Mesenchymal stem cell (in vitro differentiated cells and primary cell): ENCODE measurements around the gene PPP1CC.

ENCODE experiments used
- DNase-seq: peaks from one replicate; pipeline ENCODE4 v3.0.0-alpha.2; 2013
- H2AFZ ChIP-seq: one replicate; pipeline ENCODE4 v1.6.1; 2013; ENCODE audit warnings: low read depth, mild to moderate bottlenecking, control low read depth, inconsistent platforms, low read length, moderate library complexity
- H2AK5ac ChIP-seq: 2 replicates; pipeline ENCODE4 v1.6.1; 2013; ENCODE audit warnings: low read length, moderate library complexity, mild to moderate bottlenecking, inconsistent platforms; ENCODE audit not compliant: severe bottlenecking
- H2BK120ac ChIP-seq: one replicate; pipeline ENCODE4 v1.6.1; 2013; ENCODE audit warnings: low read depth, mild to moderate bottlenecking, inconsistent platforms, low read length, moderate library complexity
- H2BK12ac ChIP-seq, 2 experiments: one replicate each; pipeline ENCODE4 v1.6.1; 2013; ENCODE audit warnings: inconsistent platforms in 2 of 2, low read length in 2 of 2, mild to moderate bottlenecking in 2 of 2, moderate library complexity in 2 of 2, control low read depth in 1 of 2
- H2BK15ac ChIP-seq: one replicate; pipeline ENCODE4 v1.6.1; 2013; ENCODE audit warnings: mild to moderate bottlenecking, low read depth, inconsistent platforms; ENCODE audit not compliant: poor library complexity, severe bottlenecking
- H2BK5ac ChIP-seq: 2 replicates; pipeline ENCODE4 v1.6.1; 2013; ENCODE audit warnings: low read depth, mild to moderate bottlenecking, low read length, control low read depth, inconsistent platforms; ENCODE audit not compliant: poor library complexity, severe bottlenecking
- H3K14ac ChIP-seq, 2 experiments: one replicate each; pipeline ENCODE4 v1.6.1; 2013; ENCODE audit warnings: inconsistent platforms in 2 of 2, low read length in 2 of 2, control low read depth in 1 of 2, mild to moderate bottlenecking in 1 of 2, moderate library complexity in 1 of 2
- H3K18ac ChIP-seq, 2 experiments: one replicate each; pipeline ENCODE4 v1.6.1; 2013; ENCODE audit warnings: inconsistent platforms in 2 of 2, low read length in 2 of 2, control low read depth in 1 of 2, low read depth in 1 of 2, mild to moderate bottlenecking in 1 of 2
- H3K23ac ChIP-seq, 2 experiments: one replicate each; pipeline ENCODE4 v1.6.1; 2013; ENCODE audit warnings: inconsistent platforms in 2 of 2, low read length in 2 of 2, mild to moderate bottlenecking in 2 of 2, moderate library complexity in 2 of 2, control low read depth in 1 of 2
- H3K27ac ChIP-seq: 2 replicates; pipeline ENCODE4 v1.5.1; 2013; ENCODE audit warnings: mild to moderate bottlenecking, moderate library complexity, low read length, control low read depth, inconsistent platforms; ENCODE audit not compliant: poor library complexity, severe bottlenecking
- H3K27me3 ChIP-seq, 2 experiments: 2 replicates each; pipeline versions ENCODE4 v1.6.1 to v1.7.0; 2013; ENCODE audit warnings: low read length in 2 of 2, mild to moderate bottlenecking in 2 of 2, moderate library complexity in 2 of 2, control low read depth in 1 of 2, inconsistent platforms in 1 of 2; ENCODE audit not compliant: control insufficient read depth in 1 of 2, insufficient read depth in 1 of 2
- H3K36me3 ChIP-seq, 2 experiments: 2 replicates each; pipeline versions ENCODE4 v1.6.1 to v1.7.0; 2013; ENCODE audit warnings: low read length in 2 of 2, control low read depth in 1 of 2, inconsistent platforms in 1 of 2, low read depth in 1 of 2, mild to moderate bottlenecking in 1 of 2; ENCODE audit not compliant: insufficient read depth in 2 of 2, control insufficient read depth in 1 of 2
- H3K4ac ChIP-seq, 2 experiments: one replicate each; pipeline ENCODE4 v1.6.1; 2013; ENCODE audit warnings: inconsistent platforms in 2 of 2, low read length in 2 of 2, mild to moderate bottlenecking in 2 of 2, moderate library complexity in 2 of 2, control low read depth in 1 of 2, low read depth in 1 of 2
- H3K4me1 ChIP-seq: 2 replicates; pipeline ENCODE4 v1.6.1; 2013; ENCODE audit warnings: low read depth, low read length, control low read depth; ENCODE audit not compliant: control insufficient read depth, insufficient read depth
- H3K4me2 ChIP-seq: 2 replicates; pipeline ENCODE4 v1.6.1; 2013; ENCODE audit warnings: low read length, mild to moderate bottlenecking, inconsistent platforms; ENCODE audit not compliant: poor library complexity, severe bottlenecking
- H3K4me3 ChIP-seq, 2 experiments: 2 replicates each; pipeline versions ENCODE4 v1.5.1 to v1.7.0; 2013; ENCODE audit warnings: low read length in 2 of 2, mild to moderate bottlenecking in 2 of 2, control low read depth in 1 of 2, low read depth in 1 of 2; ENCODE audit not compliant: insufficient read depth in 1 of 2
- H3K79me1 ChIP-seq: replicated peaks from 2 replicates; pipeline ENCODE4 v1.6.1; 2013; ENCODE audit warnings: mild to moderate bottlenecking, control low read depth, low read length, inconsistent platforms; ENCODE audit not compliant: poor library complexity, severe bottlenecking
- H3K9ac ChIP-seq: 2 replicates; pipeline ENCODE4 v1.7.0; 2013; ENCODE audit warnings: mild to moderate bottlenecking, low read length, moderate library complexity
- H3K9me3 ChIP-seq: 2 replicates; pipeline ENCODE4 v1.7.0; 2013; ENCODE audit warnings: mild to moderate bottlenecking, low read length; ENCODE audit not compliant: control insufficient read depth
- H4K8ac ChIP-seq: one replicate; pipeline ENCODE4 v1.6.1; 2013; ENCODE audit warnings: inconsistent platforms, mild to moderate bottlenecking, low read length, moderate library complexity
- H4K91ac ChIP-seq: one replicate; pipeline ENCODE4 v1.6.1; 2013; ENCODE audit warnings: mild to moderate bottlenecking, low read length, inconsistent platforms
- WGBS: methylation state at CpG from one replicate; pipeline ENCODE4 v1.1.7; 2013; ENCODE audit warnings: mixed read lengths; 5-methylcytosine and 5-hydroxymethylcytosine counted together

PPP1CC gene

GRCh38 chr12:110686294-110686903 is 56.3 kb downstream of the PPP1CC start:
- Histone ChIP-seq H3K18ac (no peak overlapping the region), H2AFZ (no peak overlapping the region)
- 86% methylated on average over 3 of the region's 3 CpGs for WGBS

GRCh38 chr12:110684312-110684836 is 58.3 kb downstream of the PPP1CC start:
- no peaks in the 10 kb centered on the region for H3K36me3 ChIP-seq
- no peak overlapping the region for H3K18ac ChIP-seq

More at GRCh38 chr12:110686294-110686903, 56.3 kb downstream of the PPP1CC start:
- H3K4ac ChIP-seq: no peak overlapping the region
- peaks cover 9 to 23% of the 10 kb centered on the region in 2 experiments for H3K27me3 ChIP-seq
- no peaks in the 10 kb centered on the region for H3K79me1 ChIP-seq
- no peak for DNase-seq
- H3K36me3 ChIP-seq: no peaks in the 10 kb centered on the region
- H3K4me2 ChIP-seq: no peak overlapping the region
- peaks cover 6% of the 10 kb centered on the region for H3K9me3 ChIP-seq
- no peak overlapping the region for H2AK5ac ChIP-seq
- no peak overlapping the region for H2BK12ac ChIP-seq
- no peak overlapping the region for H2BK15ac ChIP-seq
- H2BK120ac ChIP-seq: no peak overlapping the region
- H2BK5ac ChIP-seq: no peak overlapping the region
- no peak overlapping the region for H4K91ac ChIP-seq
- no peak overlapping the region for H3K23ac ChIP-seq
- H3K27ac ChIP-seq: no peak overlapping the region
- H3K4me1 ChIP-seq: peaks cover 13% of the 10 kb centered on the region
- H3K9ac ChIP-seq: no peak overlapping the region
- H3K14ac ChIP-seq: no peak overlapping the region
- H4K8ac ChIP-seq: no peak overlapping the region
- H3K4me3 ChIP-seq: no peak overlapping the region

GRCh38 chr12:110683888-110684287 is 58.8 kb downstream of the PPP1CC start:
- H3K4me2 ChIP-seq: no peak overlapping the region
- no peak overlapping the region for H2BK15ac ChIP-seq
- WGBS: 100% methylated on average over 1 of the region's 2 CpGs

More at GRCh38 chr12:110684312-110684836, 58.3 kb downstream of the PPP1CC start:
- H2BK120ac ChIP-seq: no peak overlapping the region
- H3K4me2 ChIP-seq: no peak overlapping the region
- no peak overlapping the region for H3K23ac ChIP-seq
- H4K91ac ChIP-seq: no peak overlapping the region
- H3K27ac ChIP-seq: no peak overlapping the region
- no peak overlapping the region for H2AK5ac ChIP-seq
- no peak overlapping the region for H3K4me3 ChIP-seq
- no peak overlapping the region for H2BK5ac ChIP-seq
- no peak overlapping the region for H2BK12ac ChIP-seq
- WGBS: 72% methylated on average over 5 of the region's 7 CpGs
- no peak overlapping the region for H2BK15ac ChIP-seq
- no peaks in the 10 kb centered on the region for H3K79me1 ChIP-seq
- H3K4me1 ChIP-seq: peaks cover 6% of the 10 kb centered on the region
- no peak overlapping the region for H4K8ac ChIP-seq
- no peak overlapping the region for H2AFZ ChIP-seq
- H3K9me3 ChIP-seq: peaks cover 6% of the 10 kb centered on the region
- H3K4ac ChIP-seq: no peak overlapping the region
- H3K14ac ChIP-seq: no peak overlapping the region
- H3K27me3 ChIP-seq: peaks cover 9 to 19% of the 10 kb centered on the region in 2 experiments
- H3K9ac ChIP-seq: no peak overlapping the region
- no peak for DNase-seq

DNA sequence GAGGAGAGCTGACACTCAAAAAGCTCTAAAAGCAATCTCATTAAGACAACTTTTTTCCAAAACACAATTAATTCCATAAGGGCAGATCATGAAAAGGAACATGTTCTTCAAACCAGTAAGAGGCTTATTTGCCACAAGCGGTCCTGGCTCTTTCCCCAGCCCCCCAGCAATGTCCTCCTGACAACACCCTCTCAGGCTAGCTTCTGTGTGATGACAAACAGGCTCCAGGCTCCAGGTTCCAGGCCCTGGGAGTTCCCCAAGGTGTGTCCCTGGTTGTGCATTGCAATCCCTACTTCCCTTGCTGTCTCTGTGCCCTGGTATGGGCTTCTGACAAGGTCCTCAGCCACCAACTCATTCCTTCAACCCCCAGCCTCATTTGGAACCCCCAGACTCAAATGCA is 62.7 kb downstream of the PPP1CC start:
- 65% methylated on average over 1 of the region's 1 CpG for WGBS
- peaks cover 0 to 2% of the 10 kb centered on the region in 2 experiments for H3K27me3 ChIP-seq
- H3K4me3 ChIP-seq: no peak overlapping the region

More at GRCh38 chr12:110683888-110684287, 58.8 kb downstream of the PPP1CC start:
- Histone ChIP-seq H3K4ac (no peak overlapping the region), H3K18ac (no peak overlapping the region), H2AK5ac (no peak overlapping the region), H2BK12ac (no peak overlapping the region), H2BK120ac (no peak overlapping the region), H3K14ac (no peak overlapping the region), H4K91ac (no peak overlapping the region), H2BK5ac (no peak overlapping the region), H3K79me1 (no peaks in the 10 kb centered on the region), H3K27ac (no peak overlapping the region), H2AFZ (no peak overlapping the region), H3K4me3 (no peak overlapping the region), H3K9me3 (peaks cover 6% of the 10 kb centered on the region), H3K9ac (no peak overlapping the region), H3K4me1 (peaks cover 6% of the 10 kb centered on the region), H3K23ac (no peak overlapping the region), H3K27me3 (peaks cover 9 to 19% of the 10 kb centered on the region in 2 experiments), H3K36me3 (no peaks in the 10 kb centered on the region), H4K8ac (no peak overlapping the region)
- DNase-seq: no peak

More for the DNA sequence above, 62.7 kb downstream of the PPP1CC start:
- Histone ChIP-seq H2BK12ac (no peak overlapping the region), H3K9ac (no peak overlapping the region), H3K36me3 (no peaks in the 10 kb centered on the region), H3K18ac (no peak overlapping the region), H3K4me1 (peaks cover 8% of the 10 kb centered on the region), H3K9me3 (peaks cover 5% of the 10 kb centered on the region), H2AFZ (no peak overlapping the region), H3K4ac (no peak overlapping the region), H2BK15ac (no peak overlapping the region), H2AK5ac (no peak overlapping the region), H3K23ac (no peak overlapping the region), H3K27ac (no peak overlapping the region), H2BK5ac (no peak overlapping the region), H4K91ac (no peak overlapping the region), H3K4me2 (no peak overlapping the region), H3K14ac (no peak overlapping the region), H4K8ac (no peak overlapping the region), H3K79me1 (no peaks in the 10 kb centered on the region), H2BK120ac (no peak overlapping the region)
- DNase-seq: no peak
